OCI-LY1 (cell line): ENCODE results near the gene VENTX.

Source experiments
- CTCF ChIP-seq: fragments of 200-600 bp; sonication (generic), shearing (Covaris generic); IDR thresholded peaks from 2 replicates; pipeline ENCODE4 v1.5.1; 2017; ENCODE audit warnings: mild to moderate bottlenecking, antibody characterized with exemption, low read length, moderate library complexity, mixed read lengths
- EZH2 ChIP-seq: fragments of 200-600 bp; sonication (generic), shearing (Covaris generic); IDR thresholded peaks from 2 replicates; pipeline ENCODE4 v1.8.0; 2017; ENCODE audit warnings: borderline replicate concordance, mixed run types, mild to moderate bottlenecking, antibody characterized with exemption, low read length, moderate library complexity, mixed read lengths

- TF ChIP-seq CTCF: no peak
- TF ChIP-seq EZH2: no peak
Measured at GRCh38 chr10:133287832-133288500, 50.3 kb downstream of the VENTX start.
